Liver (tissue), 3 donors: ENCODE data around the gene SUCLG2.

Experiments used
- JUND ChIP-seq, 2 donors: IDR thresholded peaks; 2 replicates each; pipeline ENCODE4 v1.6.1; 2016; ENCODE audit warnings: antibody characterized with exemption in 2 of 2
- RAD21 ChIP-seq, 2 donors: IDR thresholded peaks; 2 replicates each; pipeline ENCODE4 v1.6.1; 2016; ENCODE audit warnings: antibody characterized with exemption in 2 of 2, mild to moderate bottlenecking in 2 of 2
- REST ChIP-seq: IDR thresholded peaks from 2 replicates; pipeline ENCODE4 v1.6.1; 2016; ENCODE audit warnings: antibody characterized with exemption, mild to moderate bottlenecking
- SP1 ChIP-seq: IDR thresholded peaks from 2 replicates; pipeline ENCODE4 v1.6.1; 2018; ENCODE audit warnings: antibody characterized with exemption, mild to moderate bottlenecking
- TAF1 ChIP-seq: conservative IDR thresholded peaks from 2 replicates; pipeline ENCODE4 v1.6.1; 2016; ENCODE audit warnings: antibody characterized with exemption, mild to moderate bottlenecking
- YY1 ChIP-seq: IDR thresholded peaks from 2 replicates; pipeline ENCODE4 v1.6.1; 2016; ENCODE audit warnings: antibody characterized with exemption, mild to moderate bottlenecking
- TF ChIP-seq, protein P1 (sequence below): fragments of 150-350 bp; IDR thresholded peaks from 2 replicates; pipeline ENCODE4 v1.5.1; 2017; ENCODE audit warnings: improper control_type of control experiment, low read depth, low read length; ENCODE audit not compliant: missing input control
- TF ChIP-seq, protein P2 (sequence below): IDR thresholded peaks from 2 replicates; pipeline ENCODE4 v1.6.1; 2016; ENCODE audit warnings: antibody characterized with exemption
- TF ChIP-seq, protein P3 (sequence below): IDR thresholded peaks from 2 replicates; pipeline ENCODE4 v1.6.1; 2016; ENCODE audit warnings: antibody characterized with exemption
- donor health status: healthy.
- donor health status: healthy.

- TF ChIP-seq, protein P1, sequence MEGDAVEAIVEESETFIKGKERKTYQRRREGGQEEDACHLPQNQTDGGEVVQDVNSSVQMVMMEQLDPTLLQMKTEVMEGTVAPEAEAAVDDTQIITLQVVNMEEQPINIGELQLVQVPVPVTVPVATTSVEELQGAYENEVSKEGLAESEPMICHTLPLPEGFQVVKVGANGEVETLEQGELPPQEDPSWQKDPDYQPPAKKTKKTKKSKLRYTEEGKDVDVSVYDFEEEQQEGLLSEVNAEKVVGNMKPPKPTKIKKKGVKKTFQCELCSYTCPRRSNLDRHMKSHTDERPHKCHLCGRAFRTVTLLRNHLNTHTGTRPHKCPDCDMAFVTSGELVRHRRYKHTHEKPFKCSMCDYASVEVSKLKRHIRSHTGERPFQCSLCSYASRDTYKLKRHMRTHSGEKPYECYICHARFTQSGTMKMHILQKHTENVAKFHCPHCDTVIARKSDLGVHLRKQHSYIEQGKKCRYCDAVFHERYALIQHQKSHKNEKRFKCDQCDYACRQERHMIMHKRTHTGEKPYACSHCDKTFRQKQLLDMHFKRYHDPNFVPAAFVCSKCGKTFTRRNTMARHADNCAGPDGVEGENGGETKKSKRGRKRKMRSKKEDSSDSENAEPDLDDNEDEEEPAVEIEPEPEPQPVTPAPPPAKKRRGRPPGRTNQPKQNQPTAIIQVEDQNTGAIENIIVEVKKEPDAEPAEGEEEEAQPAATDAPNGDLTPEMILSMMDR: no peak
- peak in 1 of 2 donors; percentile 46 for TF ChIP-seq RAD21 (IDR thresholded peaks at IDR 0.05)
- TF ChIP-seq, protein P2, sequence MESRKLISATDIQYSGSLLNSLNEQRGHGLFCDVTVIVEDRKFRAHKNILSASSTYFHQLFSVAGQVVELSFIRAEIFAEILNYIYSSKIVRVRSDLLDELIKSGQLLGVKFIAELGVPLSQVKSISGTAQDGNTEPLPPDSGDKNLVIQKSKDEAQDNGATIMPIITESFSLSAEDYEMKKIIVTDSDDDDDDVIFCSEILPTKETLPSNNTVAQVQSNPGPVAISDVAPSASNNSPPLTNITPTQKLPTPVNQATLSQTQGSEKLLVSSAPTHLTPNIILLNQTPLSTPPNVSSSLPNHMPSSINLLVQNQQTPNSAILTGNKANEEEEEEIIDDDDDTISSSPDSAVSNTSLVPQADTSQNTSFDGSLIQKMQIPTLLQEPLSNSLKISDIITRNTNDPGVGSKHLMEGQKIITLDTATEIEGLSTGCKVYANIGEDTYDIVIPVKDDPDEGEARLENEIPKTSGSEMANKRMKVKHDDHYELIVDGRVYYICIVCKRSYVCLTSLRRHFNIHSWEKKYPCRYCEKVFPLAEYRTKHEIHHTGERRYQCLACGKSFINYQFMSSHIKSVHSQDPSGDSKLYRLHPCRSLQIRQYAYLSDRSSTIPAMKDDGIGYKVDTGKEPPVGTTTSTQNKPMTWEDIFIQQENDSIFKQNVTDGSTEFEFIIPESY: peak; percentile 75
- peak; percentile 63 for TF ChIP-seq TAF1
- TF ChIP-seq, protein P3, sequence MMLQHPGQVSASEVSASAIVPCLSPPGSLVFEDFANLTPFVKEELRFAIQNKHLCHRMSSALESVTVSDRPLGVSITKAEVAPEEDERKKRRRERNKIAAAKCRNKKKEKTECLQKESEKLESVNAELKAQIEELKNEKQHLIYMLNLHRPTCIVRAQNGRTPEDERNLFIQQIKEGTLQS: no peak
- peak; percentile 86 for TF ChIP-seq YY1
- peak; percentile 71 for TF ChIP-seq SP1
- TF ChIP-seq JUND (IDR thresholded peaks at IDR 0.05): peak in 1 of 2 donors; percentile 85
- no peak for TF ChIP-seq REST
Measured at GRCh38 chr3:67648229-67648628, 6.2 kb downstream of the SUCLG2 start.
